ENCODE data around the gene SH3TC1. TPM values are rescaled to one million over a fixed set of nuclear protein-coding genes. Genes with fewer than 3 reads are reported as not detected.

The SH3TC1 gene
- total and polyA plus RNA-seq, 4 experiments from 2014 or later: 7.9 to 41.3 (median 25.7) TPM

GRCh38 chr4:8279321-8280157 lies 80.4 kb downstream of the SH3TC1 start:
- Histone ChIP-seq H3K27ac (ENCODE audit: low read depth, low read length) (no peak overlapping the region), H3K36me3 (ENCODE audit: insufficient read depth, low read length) (no peaks in the 10 kb centered on the region), H3K27me3 (ENCODE audit: insufficient read depth, low read length) (no peaks in the 10 kb centered on the region), H3K4me3 (ENCODE audit: low read length in 2 of 2) (no peak overlapping the region), H3K4me1 (ENCODE audit: insufficient read depth, low read length) (no peaks in the 10 kb centered on the region), H3K9me3 (ENCODE audit: control insufficient read depth in 1 of 2, low read length in 2 of 2) (no peaks in the 10 kb centered on the region)
- intact Hi-C loops (cut with micrococcal nuclease): no loop called here
- Mint-ChIP-seq H3K4me3 (peak overlapping the region in 1 of 8 donors; percentile 62), H3K4me1 (peaks cover 0 to 2% (median 0%) of the 10 kb centered on the region in 4 donors), H3K27ac (no peak overlapping the region), H3K9me3 (no peaks in the 10 kb centered on the region), H3K36me3 (no peaks in the 10 kb centered on the region), H3K27me3 (no peaks in the 10 kb centered on the region)
- ChIA-PET CTCF (ENCODE audit: partially characterized antibody) (no interaction called here), POLR2A (ENCODE audit: partially characterized antibody) (no interaction called here)
- no peak for DNase-seq

- Mint-ChIP-seq H3K4me3 (no peak overlapping the region), H3K27ac (no peak overlapping the region), H3K36me3 (no peaks in the 10 kb centered on the region), H3K27me3 (no peaks in the 10 kb centered on the region), H3K9me3 (no peaks in the 10 kb centered on the region), H3K4me1 (peaks cover 0 to 2% (median 0%) of the 10 kb centered on the region in 4 donors)
- H3K4me1 ChIP-seq (ENCODE audit: insufficient read depth, low read length): no peaks in the 10 kb centered on the region
- ChIA-PET CTCF (ENCODE audit: partially characterized antibody) (no interaction called here), POLR2A (ENCODE audit: partially characterized antibody) (no interaction called here)
- no peaks in the 10 kb centered on the region for H3K27me3 ChIP-seq (ENCODE audit: insufficient read depth, low read length)
- no peaks in the 10 kb centered on the region for H3K36me3 ChIP-seq (ENCODE audit: insufficient read depth, low read length)
- no peak overlapping the region for H3K4me3 ChIP-seq (ENCODE audit: low read length in 2 of 2)
- H3K27ac ChIP-seq (ENCODE audit: low read depth, low read length): no peak overlapping the region
- no peaks in the 10 kb centered on the region for H3K9me3 ChIP-seq (ENCODE audit: control insufficient read depth in 1 of 2, low read length in 2 of 2)
- intact Hi-C loops (cut with micrococcal nuclease): no loop called here
- DNase-seq: no peak
Observed at GRCh38 chr4:8280158-8280875, 81.2 kb downstream of the SH3TC1 start.

GRCh38 chr4:8280876-8281440 lies 81.9 kb downstream of the SH3TC1 start:
- Histone ChIP-seq H3K27ac (ENCODE audit: low read depth, low read length) (no peak overlapping the region), H3K27me3 (ENCODE audit: insufficient read depth, low read length) (no peaks in the 10 kb centered on the region), H3K9me3 (ENCODE audit: control insufficient read depth in 1 of 2, low read length in 2 of 2) (no peaks in the 10 kb centered on the region), H3K4me1 (ENCODE audit: insufficient read depth, low read length) (no peaks in the 10 kb centered on the region), H3K4me3 (ENCODE audit: low read length in 2 of 2) (no peak overlapping the region), H3K36me3 (ENCODE audit: insufficient read depth, low read length) (no peaks in the 10 kb centered on the region)
- intact Hi-C loops (cut with micrococcal nuclease): no loop called here
- Mint-ChIP-seq H3K27ac (no peak overlapping the region), H3K27me3 (no peaks in the 10 kb centered on the region), H3K4me3 (no peak overlapping the region), H3K36me3 (no peaks in the 10 kb centered on the region), H3K4me1 (peaks cover 0 to 2% (median 0%) of the 10 kb centered on the region in 4 donors), H3K9me3 (no peaks in the 10 kb centered on the region)
- ChIA-PET POLR2A (ENCODE audit: partially characterized antibody) (no interaction called here), CTCF (ENCODE audit: partially characterized antibody) (no interaction called here)
- DNase-seq: no peak

GRCh38 chr4:8281519-8282133 lies 82.5 kb downstream of the SH3TC1 start:
- Mint-ChIP-seq H3K27me3 (peaks cover 0 to 2% of the 10 kb centered on the region in 2 donors), H3K4me1 (peaks cover 0 to 2% (median 0%) of the 10 kb centered on the region in 4 donors), H3K36me3 (no peaks in the 10 kb centered on the region), H3K4me3 (no peak overlapping the region), H3K9me3 (no peaks in the 10 kb centered on the region), H3K27ac (no peak overlapping the region)
- POLR2A ChIA-PET (ENCODE audit: partially characterized antibody): no interaction called here
- CTCF ChIA-PET (ENCODE audit: partially characterized antibody): no interaction called here
- no peaks in the 10 kb centered on the region for H3K9me3 ChIP-seq (ENCODE audit: control insufficient read depth in 1 of 2, low read length in 2 of 2)
- H3K4me1 ChIP-seq (ENCODE audit: insufficient read depth, low read length): no peaks in the 10 kb centered on the region
- H3K27ac ChIP-seq (ENCODE audit: low read depth, low read length): no peak overlapping the region
- intact Hi-C loops (cut with micrococcal nuclease): no loop called here
- DNase-seq: no peak
- no peaks in the 10 kb centered on the region for H3K36me3 ChIP-seq (ENCODE audit: insufficient read depth, low read length)
- no peak overlapping the region for H3K4me3 ChIP-seq (ENCODE audit: low read length in 2 of 2)
- H3K27me3 ChIP-seq (ENCODE audit: insufficient read depth, low read length): no peaks in the 10 kb centered on the region

GRCh38 chr4:8282134-8282641 lies 83.1 kb downstream of the SH3TC1 start:
- Histone ChIP-seq H3K27me3 (ENCODE audit: insufficient read depth, low read length) (no peaks in the 10 kb centered on the region), H3K9me3 (ENCODE audit: control insufficient read depth in 1 of 2, low read length in 2 of 2) (no peaks in the 10 kb centered on the region), H3K27ac (ENCODE audit: low read depth, low read length) (no peak overlapping the region), H3K36me3 (ENCODE audit: insufficient read depth, low read length) (no peaks in the 10 kb centered on the region), H3K4me1 (ENCODE audit: insufficient read depth, low read length) (no peaks in the 10 kb centered on the region), H3K4me3 (ENCODE audit: low read length in 2 of 2) (no peak overlapping the region)
- intact Hi-C loops (cut with micrococcal nuclease): no loop called here
- no peaks in the 10 kb centered on the region for H3K36me3 Mint-ChIP-seq
- DNase-seq: no peak
- ChIA-PET CTCF (ENCODE audit: partially characterized antibody) (no interaction called here), POLR2A (ENCODE audit: partially characterized antibody) (no interaction called here)
- peaks cover 0 to 2% (median 0%) of the 10 kb centered on the region in 4 donors for H3K4me1 Mint-ChIP-seq
- no peak overlapping the region for H3K4me3 Mint-ChIP-seq
- H3K27me3 Mint-ChIP-seq: peaks cover 0 to 2% of the 10 kb centered on the region in 2 donors
- H3K9me3 Mint-ChIP-seq: no peaks in the 10 kb centered on the region
- no peak overlapping the region for H3K27ac Mint-ChIP-seq

- Mint-ChIP-seq H3K4me1 (peaks cover 0 to 2% (median 0%) of the 10 kb centered on the region in 4 donors), H3K27me3 (peaks cover 0 to 2% of the 10 kb centered on the region in 2 donors), H3K27ac (peak overlapping the region in 1 of 7 donors; percentile 24), H3K4me3 (no peak overlapping the region), H3K9me3 (no peaks in the 10 kb centered on the region), H3K36me3 (no peaks in the 10 kb centered on the region)
- CTCF ChIA-PET (ENCODE audit: partially characterized antibody): no interaction called here
- H3K36me3 ChIP-seq (ENCODE audit: insufficient read depth, low read length): no peaks in the 10 kb centered on the region
- H3K4me1 ChIP-seq (ENCODE audit: insufficient read depth, low read length): no peaks in the 10 kb centered on the region
- intact Hi-C loops (cut with micrococcal nuclease): no loop called here
- no peak for DNase-seq
- H3K9me3 ChIP-seq (ENCODE audit: control insufficient read depth in 1 of 2, low read length in 2 of 2): no peaks in the 10 kb centered on the region
- POLR2A ChIA-PET (ENCODE audit: partially characterized antibody): no interaction called here
- no peak overlapping the region for H3K4me3 ChIP-seq (ENCODE audit: low read length in 2 of 2)
- H3K27ac ChIP-seq (ENCODE audit: low read depth, low read length): no peak overlapping the region
- H3K27me3 ChIP-seq (ENCODE audit: insufficient read depth, low read length): no peaks in the 10 kb centered on the region
Observed at GRCh38 chr4:8282742-8283141, 83.7 kb downstream of the SH3TC1 start.

GRCh38 chr4:8283161-8283560 lies 84.1 kb downstream of the SH3TC1 start:
- peaks cover 0 to 2% (median 0%) of the 10 kb centered on the region in 4 donors for H3K4me1 Mint-ChIP-seq
- Histone ChIP-seq H3K4me1 (ENCODE audit: insufficient read depth, low read length) (no peaks in the 10 kb centered on the region), H3K27me3 (ENCODE audit: insufficient read depth, low read length) (no peaks in the 10 kb centered on the region), H3K36me3 (ENCODE audit: insufficient read depth, low read length) (no peaks in the 10 kb centered on the region), H3K4me3 (ENCODE audit: low read length in 2 of 2) (no peak overlapping the region), H3K9me3 (ENCODE audit: control insufficient read depth in 1 of 2, low read length in 2 of 2) (no peaks in the 10 kb centered on the region), H3K27ac (ENCODE audit: low read depth, low read length) (no peak overlapping the region)
- no peaks in the 10 kb centered on the region for H3K36me3 Mint-ChIP-seq
- CTCF ChIA-PET (ENCODE audit: partially characterized antibody): no interaction called here
- DNase-seq: no peak
- H3K27me3 Mint-ChIP-seq: peaks cover 0 to 2% of the 10 kb centered on the region in 2 donors
- no peaks in the 10 kb centered on the region for H3K9me3 Mint-ChIP-seq
- intact Hi-C loops (cut with micrococcal nuclease): no loop called here
- POLR2A ChIA-PET (ENCODE audit: partially characterized antibody): no interaction called here
- H3K4me3 Mint-ChIP-seq: no peak overlapping the region
- no peak overlapping the region for H3K27ac Mint-ChIP-seq
